ENCODE data around the gene SRM. TPM values are rescaled to one million over a fixed set of nuclear protein-coding genes. Genes with fewer than 3 reads are reported as not detected.

The SRM gene
- total and polyA plus RNA-seq, 2 of the 13 experiments (the other 11 are each of a cell fraction or from before 2014, with no cell fraction given) = 27.9 to 31.8 TPM

DNA sequence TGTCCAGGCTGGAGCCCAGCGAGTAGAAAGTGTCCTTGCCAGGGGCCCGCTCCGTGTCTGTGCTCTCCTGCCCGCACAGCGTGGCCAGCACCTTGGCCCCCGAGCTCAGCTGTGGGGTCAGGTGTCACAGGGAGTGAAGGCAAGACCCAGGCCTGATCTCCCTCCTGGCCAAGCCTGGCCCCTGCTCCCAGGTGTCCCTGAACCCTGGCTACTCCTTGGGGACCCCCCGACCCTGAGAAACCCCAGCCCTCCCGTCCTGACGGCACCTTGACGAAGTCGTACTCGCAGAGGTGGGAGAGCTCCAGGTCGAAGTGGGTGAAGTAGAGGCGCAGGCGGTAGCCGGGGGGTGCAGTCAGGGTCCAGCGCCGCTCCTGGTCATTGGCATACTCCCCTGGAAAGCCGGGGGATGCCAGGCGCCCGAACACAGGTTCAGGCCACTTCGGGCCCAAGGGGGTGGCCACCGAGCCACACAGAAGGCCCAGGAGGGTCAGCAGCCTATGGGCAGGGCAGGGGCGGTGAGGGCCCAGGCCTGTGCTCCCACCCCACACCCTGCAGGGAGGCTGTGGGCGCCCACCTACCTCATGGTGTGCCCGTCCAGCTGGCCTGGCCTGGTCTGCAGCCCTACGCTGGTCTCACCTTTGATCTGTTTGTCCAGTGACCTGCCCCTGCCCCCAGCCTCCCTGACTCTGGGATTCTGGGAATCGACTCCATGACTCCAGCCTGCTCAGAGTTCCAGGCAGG is 13.0 kb downstream of the SRM start, which contains the start of gene MASP2 (continued):
- TF ChIP-seq, protein P1, sequence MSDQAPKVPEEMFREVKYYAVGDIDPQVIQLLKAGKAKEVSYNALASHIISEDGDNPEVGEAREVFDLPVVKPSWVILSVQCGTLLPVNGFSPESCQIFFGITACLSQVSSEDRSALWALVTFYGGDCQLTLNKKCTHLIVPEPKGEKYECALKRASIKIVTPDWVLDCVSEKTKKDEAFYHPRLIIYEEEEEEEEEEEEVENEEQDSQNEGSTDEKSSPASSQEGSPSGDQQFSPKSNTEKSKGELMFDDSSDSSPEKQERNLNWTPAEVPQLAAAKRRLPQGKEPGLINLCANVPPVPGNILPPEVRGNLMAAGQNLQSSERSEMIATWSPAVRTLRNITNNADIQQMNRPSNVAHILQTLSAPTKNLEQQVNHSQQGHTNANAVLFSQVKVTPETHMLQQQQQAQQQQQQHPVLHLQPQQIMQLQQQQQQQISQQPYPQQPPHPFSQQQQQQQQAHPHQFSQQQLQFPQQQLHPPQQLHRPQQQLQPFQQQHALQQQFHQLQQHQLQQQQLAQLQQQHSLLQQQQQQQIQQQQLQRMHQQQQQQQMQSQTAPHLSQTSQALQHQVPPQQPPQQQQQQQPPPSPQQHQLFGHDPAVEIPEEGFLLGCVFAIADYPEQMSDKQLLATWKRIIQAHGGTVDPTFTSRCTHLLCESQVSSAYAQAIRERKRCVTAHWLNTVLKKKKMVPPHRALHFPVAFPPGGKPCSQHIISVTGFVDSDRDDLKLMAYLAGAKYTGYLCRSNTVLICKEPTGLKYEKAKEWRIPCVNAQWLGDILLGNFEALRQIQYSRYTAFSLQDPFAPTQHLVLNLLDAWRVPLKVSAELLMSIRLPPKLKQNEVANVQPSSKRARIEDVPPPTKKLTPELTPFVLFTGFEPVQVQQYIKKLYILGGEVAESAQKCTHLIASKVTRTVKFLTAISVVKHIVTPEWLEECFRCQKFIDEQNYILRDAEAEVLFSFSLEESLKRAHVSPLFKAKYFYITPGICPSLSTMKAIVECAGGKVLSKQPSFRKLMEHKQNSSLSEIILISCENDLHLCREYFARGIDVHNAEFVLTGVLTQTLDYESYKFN (CRISPR knock-in tag; conservative IDR thresholded peaks at IDR 0.05) = peak; percentile 73
- TF ChIP-seq PPARG (CRISPR knock-in tag; conservative IDR thresholded peaks at IDR 0.05) (peak; percentile 41; the same call in 1 of the 2 replicates), ELF4 (CRISPR knock-in tag; IDR thresholded peaks at IDR 0.05; ENCODE audit: borderline replicate concordance) (no peak), ELF3 (CRISPR knock-in tag; IDR thresholded peaks at IDR 0.05) (no peak), SP1 (IDR thresholded peaks at IDR 0.05) (no peak), SP1 (CRISPR knock-in tag; IDR thresholded peaks at IDR 0.05) (no peak), SALL2 (CRISPR knock-in tag; IDR thresholded peaks at IDR 0.05) (0 out of 2 replicates have a peak, but pooled peaks have one; percentile 34), HNF4A (CRISPR knock-in tag; IDR thresholded peaks at IDR 0.05) (peak; percentile 93), KDM4B (CRISPR knock-in tag; IDR thresholded peaks at IDR 0.05) (no peak; the same call in 1 of the 2 replicates), NR2F2 (IDR thresholded peaks at IDR 0.05; ENCODE audit: borderline replicate concordance, low read depth) (peak; percentile 17; the same call in 1 of the 2 replicates), ZNF180 (CRISPR knock-in tag; IDR thresholded peaks at IDR 0.05; ENCODE audit: borderline replicate concordance, low read depth) (no peak), RXRB (CRISPR knock-in tag; IDR thresholded peaks at IDR 0.05; ENCODE audit: borderline replicate concordance) (peak; percentile 81), FOXK2 (IDR thresholded peaks at IDR 0.05) (no peak), RORA (CRISPR knock-in tag; IDR thresholded peaks at IDR 0.05) (no peak), KAT2B (IDR thresholded peaks at IDR 0.05; ENCODE audit: borderline replicate concordance, low read depth, low read length) (no peak), CCAR2 (optimal IDR thresholded peaks at IDR 0.05; ENCODE audit: low read depth, low read length) (no peak), WIZ (CRISPR knock-in tag; IDR thresholded peaks at IDR 0.05) (no peak), SSRP1 (CRISPR knock-in tag; IDR thresholded peaks at IDR 0.05) (no peak), NR2F1 (CRISPR knock-in tag; IDR thresholded peaks at IDR 0.05) (peak; percentile 64 to 68; a peak in 3 of 4 replicates), RBM22 (optimal IDR thresholded peaks at IDR 0.05; ENCODE audit: low read length) (no peak), AKAP8 (CRISPR knock-in tag; IDR thresholded peaks at IDR 0.05) (no peak)
- TF ChIP-seq, protein P2, sequence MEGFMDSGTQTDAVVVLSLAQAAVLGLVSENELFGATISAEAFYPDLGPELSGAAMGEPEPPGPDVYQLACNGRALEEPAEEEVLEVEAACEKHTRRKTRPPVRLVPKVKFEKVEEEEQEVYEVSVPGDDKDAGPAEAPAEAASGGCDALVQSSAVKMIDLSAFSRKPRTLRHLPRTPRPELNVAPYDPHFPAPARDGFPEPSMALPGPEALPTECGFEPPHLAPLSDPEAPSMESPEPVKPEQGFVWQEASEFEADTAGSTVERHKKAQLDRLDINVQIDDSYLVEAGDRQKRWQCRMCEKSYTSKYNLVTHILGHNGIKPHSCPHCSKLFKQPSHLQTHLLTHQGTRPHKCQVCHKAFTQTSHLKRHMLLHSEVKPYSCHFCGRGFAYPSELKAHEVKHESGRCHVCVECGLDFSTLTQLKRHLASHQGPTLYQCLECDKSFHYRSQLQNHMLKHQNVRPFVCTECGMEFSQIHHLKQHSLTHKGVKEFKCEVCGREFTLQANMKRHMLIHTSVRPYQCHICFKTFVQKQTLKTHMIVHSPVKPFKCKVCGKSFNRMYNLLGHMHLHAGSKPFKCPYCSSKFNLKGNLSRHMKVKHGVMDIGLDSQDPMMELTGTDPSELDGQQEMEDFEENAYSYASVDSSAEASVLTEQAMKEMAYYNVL (CRISPR knock-in tag; IDR thresholded peaks at IDR 0.05; ENCODE audit: borderline replicate concordance) = peak; percentile 35; the same call in 1 of the 2 replicates
- TF ChIP-seq, protein P3, sequence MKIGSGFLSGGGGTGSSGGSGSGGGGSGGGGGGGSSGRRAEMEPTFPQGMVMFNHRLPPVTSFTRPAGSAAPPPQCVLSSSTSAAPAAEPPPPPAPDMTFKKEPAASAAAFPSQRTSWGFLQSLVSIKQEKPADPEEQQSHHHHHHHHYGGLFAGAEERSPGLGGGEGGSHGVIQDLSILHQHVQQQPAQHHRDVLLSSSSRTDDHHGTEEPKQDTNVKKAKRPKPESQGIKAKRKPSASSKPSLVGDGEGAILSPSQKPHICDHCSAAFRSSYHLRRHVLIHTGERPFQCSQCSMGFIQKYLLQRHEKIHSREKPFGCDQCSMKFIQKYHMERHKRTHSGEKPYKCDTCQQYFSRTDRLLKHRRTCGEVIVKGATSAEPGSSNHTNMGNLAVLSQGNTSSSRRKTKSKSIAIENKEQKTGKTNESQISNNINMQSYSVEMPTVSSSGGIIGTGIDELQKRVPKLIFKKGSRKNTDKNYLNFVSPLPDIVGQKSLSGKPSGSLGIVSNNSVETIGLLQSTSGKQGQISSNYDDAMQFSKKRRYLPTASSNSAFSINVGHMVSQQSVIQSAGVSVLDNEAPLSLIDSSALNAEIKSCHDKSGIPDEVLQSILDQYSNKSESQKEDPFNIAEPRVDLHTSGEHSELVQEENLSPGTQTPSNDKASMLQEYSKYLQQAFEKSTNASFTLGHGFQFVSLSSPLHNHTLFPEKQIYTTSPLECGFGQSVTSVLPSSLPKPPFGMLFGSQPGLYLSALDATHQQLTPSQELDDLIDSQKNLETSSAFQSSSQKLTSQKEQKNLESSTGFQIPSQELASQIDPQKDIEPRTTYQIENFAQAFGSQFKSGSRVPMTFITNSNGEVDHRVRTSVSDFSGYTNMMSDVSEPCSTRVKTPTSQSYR (CRISPR knock-in tag; IDR thresholded peaks at IDR 0.05; ENCODE audit: borderline replicate concordance) = peak; percentile 93
